22Rv1 (cell line): ENCODE measurements around the gene TBC1D2.

Experiments used
- H3K27ac ChIP-seq: fragments of 450-650 bp; 2 replicates; pipeline ENCODE4 v1.5.1; 2017
- ZFX ChIP-seq: fragments of 450-650 bp; IDR thresholded peaks from 2 replicates; pipeline ENCODE4 v1.6.1; 2017; ENCODE audit warnings: antibody characterized with exemption, borderline replicate concordance
- TF ChIP-seq, protein P1 (sequence below): fragments of 450-650 bp; IDR thresholded peaks from 2 replicates; pipeline ENCODE4 v1.5.1; 2017; ENCODE audit warnings: mild to moderate bottlenecking

TBC1D2 gene

DNA sequence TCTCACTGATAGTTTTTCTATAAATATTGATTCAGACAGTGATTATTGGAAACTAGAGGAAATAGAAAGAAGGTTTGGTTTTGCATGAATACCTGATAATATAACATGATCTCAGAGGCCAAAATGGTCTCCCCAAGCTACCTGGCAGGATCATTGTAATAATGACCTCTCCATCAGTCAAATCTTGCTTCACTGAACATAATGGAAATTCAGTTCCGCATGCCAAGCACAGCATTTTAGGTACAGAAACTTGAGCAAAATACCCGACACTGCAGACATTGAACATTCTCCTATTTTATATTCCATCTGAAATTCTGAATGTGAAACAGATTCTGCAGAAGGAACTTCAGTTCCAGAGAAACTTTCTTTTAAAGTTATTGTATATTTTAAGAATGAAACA is 9.1 kb upstream of the TBC1D2 start:
- TF ChIP-seq, protein P1, sequence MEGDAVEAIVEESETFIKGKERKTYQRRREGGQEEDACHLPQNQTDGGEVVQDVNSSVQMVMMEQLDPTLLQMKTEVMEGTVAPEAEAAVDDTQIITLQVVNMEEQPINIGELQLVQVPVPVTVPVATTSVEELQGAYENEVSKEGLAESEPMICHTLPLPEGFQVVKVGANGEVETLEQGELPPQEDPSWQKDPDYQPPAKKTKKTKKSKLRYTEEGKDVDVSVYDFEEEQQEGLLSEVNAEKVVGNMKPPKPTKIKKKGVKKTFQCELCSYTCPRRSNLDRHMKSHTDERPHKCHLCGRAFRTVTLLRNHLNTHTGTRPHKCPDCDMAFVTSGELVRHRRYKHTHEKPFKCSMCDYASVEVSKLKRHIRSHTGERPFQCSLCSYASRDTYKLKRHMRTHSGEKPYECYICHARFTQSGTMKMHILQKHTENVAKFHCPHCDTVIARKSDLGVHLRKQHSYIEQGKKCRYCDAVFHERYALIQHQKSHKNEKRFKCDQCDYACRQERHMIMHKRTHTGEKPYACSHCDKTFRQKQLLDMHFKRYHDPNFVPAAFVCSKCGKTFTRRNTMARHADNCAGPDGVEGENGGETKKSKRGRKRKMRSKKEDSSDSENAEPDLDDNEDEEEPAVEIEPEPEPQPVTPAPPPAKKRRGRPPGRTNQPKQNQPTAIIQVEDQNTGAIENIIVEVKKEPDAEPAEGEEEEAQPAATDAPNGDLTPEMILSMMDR: no peak
- no peak overlapping the region for H3K27ac ChIP-seq

DNA sequence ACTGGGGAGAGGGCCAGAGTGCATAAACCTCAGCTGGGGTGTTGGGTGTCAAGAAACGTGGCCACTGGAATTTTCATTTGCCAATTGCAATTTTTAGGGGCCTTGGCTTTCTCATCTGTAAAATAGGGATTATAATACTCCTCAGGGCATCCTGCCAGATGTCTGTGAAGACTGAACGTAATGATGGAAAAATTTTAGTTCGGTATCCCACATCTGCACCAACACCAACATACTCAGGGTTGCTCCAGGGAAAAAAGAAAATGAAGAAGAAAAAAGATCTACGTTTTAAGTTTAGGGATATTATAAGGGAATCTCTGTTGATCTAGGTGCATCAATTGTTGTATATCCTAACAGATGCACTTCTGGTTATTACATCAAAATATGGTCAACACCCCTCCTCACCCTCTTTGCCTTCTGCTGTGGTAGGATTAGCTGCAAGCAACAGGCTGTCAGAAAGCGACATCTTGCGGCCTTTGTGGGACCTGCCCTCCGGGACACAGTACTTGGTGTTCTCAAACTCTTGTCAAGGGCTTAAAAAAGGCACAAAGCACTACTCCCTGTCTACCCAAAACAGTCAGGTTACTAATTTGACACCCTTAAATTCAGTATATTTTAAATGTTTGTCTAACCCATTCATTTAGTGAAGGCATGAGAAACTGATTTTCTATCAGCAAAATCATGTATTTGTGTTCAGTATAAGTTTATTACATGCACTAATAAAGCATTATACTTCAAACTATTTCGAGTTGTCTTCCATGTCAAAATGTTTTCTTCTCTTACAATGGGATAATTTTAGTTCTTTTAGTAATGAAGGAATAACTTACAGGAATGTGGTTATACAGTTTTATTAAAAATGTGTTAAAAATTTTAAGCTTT is 8.3 kb upstream of the TBC1D2 start:
- H3K27ac ChIP-seq: no peak overlapping the region
- TF ChIP-seq, protein P1: peak; percentile 92
- no peak for TF ChIP-seq ZFX

DNA sequence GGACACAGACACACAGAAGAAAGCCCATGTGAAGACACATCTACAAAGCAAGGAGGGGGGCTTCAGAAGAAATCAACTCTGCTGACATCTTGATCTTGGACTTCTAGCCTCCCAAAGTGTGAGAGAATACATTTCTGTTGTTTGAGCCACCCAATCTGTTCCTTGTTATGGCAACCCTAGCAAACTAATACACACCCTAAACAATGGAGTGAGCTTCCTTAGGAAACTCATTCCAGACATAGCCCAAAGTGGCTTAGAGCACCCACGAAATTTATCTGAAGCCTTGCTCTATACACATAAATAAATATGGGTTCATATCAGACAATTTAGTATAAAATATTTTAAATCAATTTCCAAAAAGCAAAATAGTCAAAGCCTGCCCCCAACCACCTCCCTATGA is 7.6 kb upstream of the TBC1D2 start:
- H3K27ac ChIP-seq: no peak overlapping the region
- TF ChIP-seq, protein P1: no peak
- TF ChIP-seq ZFX: no peak

DNA sequence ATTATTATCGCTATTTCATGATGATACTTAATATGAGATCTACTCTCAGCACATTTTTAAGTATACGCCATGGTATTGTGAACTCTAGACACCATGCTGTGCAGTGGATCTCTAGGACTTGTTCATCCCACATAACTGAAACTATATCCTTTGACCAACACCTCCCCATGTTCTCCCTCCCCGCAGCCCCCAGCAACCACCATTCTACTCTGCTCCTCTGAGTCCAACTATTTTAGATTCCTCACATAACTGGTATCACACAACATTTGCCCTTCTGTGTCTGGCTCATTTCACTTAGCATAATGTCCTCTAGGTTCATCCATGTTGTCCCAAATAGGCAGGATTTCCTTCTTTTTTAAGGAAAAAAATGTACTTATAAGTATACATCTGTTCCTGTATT is 6.6 kb upstream of the TBC1D2 start:
- TF ChIP-seq ZFX: no peak
- TF ChIP-seq, protein P1: no peak

DNA sequence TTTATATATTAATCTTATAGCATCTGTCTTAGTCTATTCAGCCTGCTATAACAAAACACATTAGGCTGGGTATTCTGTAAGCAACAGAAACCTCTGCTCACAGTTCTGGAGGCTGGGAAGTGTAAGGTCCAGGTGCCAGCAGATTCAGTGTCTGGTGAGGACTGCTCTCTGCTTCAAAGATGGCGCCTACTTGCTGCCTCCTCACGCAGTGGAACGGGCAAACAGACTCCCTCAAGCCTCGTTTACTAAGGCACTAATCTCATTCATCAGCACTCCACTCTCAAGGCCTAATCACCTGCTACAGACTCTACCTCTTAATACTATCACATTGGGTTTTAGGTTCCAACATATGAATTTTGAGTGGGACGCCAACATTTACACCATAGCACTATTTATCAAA is 5.2 kb upstream of the TBC1D2 start:
- no peak for TF ChIP-seq ZFX
- TF ChIP-seq, protein P1: no peak
- no peak overlapping the region for H3K27ac ChIP-seq

More for the DNA sequence above, 6.6 kb upstream of the TBC1D2 start:
- H3K27ac ChIP-seq: no peak overlapping the region

DNA sequence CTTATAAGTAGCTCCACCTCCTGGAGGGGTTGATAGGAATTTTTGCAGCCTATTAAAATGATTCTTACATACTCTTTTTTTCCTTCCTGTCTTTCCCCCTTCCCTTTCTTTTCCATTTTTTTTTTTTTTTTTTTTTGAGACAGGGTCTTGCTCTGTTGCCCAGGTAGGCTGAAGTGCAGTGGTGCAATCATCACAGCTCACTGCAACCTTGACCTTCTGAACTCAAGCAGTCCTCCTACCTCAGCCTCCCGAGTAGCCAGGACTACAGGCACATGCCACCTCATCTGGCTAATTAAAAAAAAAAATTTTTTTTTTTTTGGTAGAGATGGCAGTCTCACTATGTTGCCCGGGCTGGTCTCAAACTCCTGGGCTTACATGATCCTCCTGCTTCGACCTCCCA is 4.3 kb upstream of the TBC1D2 start:
- no peak overlapping the region for H3K27ac ChIP-seq

DNA sequence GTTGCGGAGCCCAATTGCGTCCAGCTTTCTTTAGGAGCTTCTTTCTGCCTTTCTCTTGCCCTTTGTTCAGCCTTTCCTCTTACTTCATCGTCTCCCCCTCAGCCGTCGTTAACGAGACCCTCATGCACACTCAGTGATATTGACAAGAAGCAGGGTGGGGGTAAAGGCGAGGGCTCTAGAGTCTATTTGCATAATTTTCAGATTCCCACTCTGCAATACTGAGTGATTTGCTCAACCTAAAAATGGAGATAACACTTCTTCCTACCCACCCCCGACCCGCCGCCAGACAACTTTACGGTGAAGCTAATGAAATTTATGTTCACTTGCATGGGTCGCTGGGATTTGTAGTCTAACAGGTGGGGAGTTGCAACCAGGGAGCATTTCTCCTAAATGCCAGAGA is 1.3 kb upstream of the TBC1D2 start:
- peak overlapping the region; percentile 98 for H3K27ac ChIP-seq
- TF ChIP-seq ZFX: no peak
- TF ChIP-seq, protein P1: no peak

More for the DNA sequence above, 4.3 kb upstream of the TBC1D2 start:
- TF ChIP-seq, protein P1: no peak
- TF ChIP-seq ZFX: no peak
